Stimulated activated CD4-positive, alpha-beta T cell treated with anti-CD3 and anti-CD28 coated beads, TNF-alpha, amount 100 ng/mL, for 48 hours (primary cell): ENCODE measurements around the gene LIG4.

Source experiments
- DNase-seq, 3 donors: peaks; one replicate each; pipeline ENCODE4 v3.0.0-alpha.2; 2020; ENCODE audit warnings: low read depth in 3 of 3

LIG4 gene

DNA sequence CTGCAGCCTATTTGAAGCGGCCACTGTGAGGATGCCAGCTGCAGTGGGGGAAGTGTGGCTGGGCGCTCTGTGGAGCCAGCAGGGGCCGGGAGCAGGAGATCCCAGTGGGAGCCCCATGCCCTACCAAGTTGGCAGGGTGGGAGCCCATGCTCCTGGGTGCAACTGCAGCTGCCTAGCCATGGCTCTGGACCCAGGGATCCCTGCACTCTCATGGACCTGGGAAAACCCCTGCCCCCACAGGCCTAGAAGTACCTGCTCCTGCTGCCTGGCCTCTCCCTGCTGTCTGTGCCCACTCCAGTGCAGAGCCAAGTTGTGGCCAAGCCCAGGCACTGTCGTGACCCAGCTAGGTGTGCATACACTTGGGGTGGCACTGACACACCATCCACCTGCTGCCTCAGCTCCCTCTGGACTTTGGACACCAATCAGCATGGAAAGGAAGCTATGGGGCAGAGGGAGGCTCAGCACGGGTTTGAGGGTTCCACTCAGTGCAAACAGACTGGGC is 20.9 kb downstream of the LIG4 start:
- DNase-seq, result no peak

DNA sequence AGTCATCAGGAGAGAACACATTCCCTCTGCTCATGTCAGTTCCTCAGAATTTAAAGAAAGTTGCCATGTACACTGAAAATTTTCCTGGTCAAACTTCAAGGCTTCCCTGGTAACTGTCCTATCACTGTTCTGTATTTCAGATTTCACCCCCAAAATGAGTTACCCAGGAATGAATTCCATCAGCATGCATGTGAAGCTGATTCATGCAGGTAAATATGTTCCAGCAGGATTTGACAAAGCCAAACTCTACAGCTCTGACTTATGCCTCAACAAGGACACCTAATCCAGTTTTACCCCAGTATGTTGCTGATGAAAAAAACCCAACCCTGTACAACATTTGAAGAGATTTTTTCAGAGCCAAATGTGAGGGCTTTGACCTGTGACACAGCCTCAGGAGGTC is 21.5 kb downstream of the LIG4 start:
- DNase-seq, result no peak

DNA sequence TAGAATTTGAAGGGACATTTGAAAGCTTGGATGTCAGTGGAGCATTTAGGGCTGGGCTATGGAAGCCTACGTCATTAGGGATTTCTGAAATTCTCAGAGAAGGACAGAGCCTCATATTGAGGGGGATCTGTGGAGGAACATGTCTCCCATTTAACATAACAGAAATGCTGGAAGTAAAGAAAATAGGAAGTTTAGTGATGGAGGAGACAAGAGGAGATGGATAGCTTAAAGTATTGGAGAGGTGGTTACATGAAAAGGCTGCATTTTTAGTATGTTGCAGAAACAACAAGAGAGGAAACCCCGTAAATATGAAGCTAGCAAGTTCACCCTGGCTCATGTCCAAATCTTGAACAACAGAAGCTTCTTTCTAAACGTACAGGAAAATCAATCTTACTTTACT is 24.4 kb downstream of the LIG4 start:
- DNase-seq, result no peak

DNA sequence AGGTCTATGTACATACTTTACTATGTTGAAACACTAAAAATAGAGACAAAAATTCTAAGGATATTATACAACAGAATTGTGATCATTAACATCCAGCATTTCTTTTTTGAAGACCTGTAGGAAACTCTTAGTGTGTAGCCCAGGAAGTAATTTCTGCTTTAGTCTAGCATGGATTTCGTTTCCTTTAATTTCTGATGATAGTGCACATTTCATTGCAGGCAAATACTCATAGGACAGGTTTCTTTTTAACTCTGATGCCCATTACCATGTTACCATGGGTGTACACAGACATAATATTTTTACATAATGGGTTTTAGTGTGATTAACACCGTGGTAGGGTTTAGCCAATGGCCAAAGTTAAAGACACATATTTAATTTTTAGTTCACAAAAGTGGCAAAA is 27.1 kb downstream of the LIG4 start:
- no peak for DNase-seq

DNA sequence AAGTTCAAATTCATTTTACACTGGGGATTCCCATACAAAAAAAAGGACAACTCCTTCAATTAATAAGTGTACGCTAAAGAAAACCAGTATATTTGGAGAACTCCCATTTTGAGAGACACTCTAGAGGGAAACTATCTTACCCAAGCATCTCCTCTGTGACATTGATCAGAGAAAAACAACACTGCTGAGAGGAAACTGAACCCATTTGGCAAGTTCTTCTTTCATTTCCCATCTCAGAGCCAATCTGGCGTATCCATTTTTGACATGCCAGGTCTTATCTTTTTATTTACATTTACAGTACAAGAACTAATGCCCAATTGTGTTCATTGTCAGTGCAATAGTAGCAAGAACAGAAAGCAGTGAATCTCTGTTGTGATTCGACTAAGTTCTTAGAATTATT is 30.1 kb downstream of the LIG4 start:
- DNase-seq, result no peak

DNA sequence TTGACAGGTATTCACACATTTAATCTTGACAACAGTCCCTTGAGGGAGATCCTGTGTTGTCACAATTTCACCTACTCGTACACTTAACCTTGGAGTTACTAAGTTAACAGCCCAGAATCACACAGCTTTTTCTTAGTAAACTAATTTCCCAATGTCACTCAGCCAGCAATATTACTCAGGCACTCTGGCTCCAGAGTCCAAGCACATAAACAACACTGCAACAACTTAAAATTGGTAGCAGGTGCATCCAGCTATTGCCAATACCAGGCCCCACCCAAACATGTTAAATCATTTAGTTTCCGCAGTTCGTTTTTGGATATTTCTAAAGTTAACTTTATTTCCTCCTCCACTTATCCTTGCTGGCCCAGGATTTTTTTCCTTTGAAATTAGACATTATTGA is 32.7 kb downstream of the LIG4 start:
- DNase-seq, result no peak

DNA sequence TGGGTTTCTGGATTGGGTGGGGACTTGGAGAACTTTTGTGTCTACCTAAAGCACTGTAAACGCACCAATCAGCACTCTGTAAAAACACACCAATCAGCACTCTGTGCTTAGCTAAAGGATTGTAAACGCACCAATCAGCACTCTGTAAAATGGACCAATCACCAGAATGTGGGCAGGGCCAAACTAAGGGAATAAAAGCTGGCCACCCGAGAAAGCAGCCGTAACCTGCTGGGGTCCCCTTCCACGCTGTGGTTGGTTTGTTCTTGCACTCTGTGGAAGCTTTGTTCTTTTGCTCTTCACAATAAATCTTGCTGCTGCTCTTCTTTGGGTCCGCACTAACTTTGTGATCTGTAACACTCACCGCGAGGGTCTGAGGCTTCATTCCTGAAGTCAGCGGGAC is 37.3 kb downstream of the LIG4 start:
- DNase-seq, result no peak

DNA sequence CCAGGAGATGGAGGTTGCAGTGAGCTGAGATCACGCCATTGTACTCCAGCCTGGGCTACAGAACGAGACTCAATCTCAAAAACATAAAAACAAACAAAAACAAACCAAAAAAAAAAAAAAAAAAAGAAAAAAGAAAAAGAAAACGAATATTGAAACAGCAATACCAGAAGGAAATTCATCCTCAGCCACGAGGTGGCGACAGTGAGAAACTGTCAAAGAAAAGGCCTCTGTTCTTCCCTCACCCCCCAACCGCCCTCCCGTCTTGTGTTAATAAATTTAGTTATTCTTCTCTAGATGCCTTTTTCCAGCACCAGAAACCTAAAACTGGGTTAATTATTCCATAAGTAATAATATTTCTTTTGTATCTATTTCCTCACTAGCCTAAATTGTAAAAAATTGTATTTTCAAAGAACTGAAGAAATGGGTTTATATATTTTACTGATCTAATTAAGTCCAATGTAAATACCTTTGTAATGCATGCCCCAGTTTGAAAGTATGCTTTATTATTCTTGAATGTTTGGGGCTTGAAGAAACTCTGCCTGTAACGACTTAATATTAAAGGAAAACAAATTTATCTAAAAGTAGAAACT is 38.6 kb downstream of the LIG4 start:
- DNase-seq, result peak; percentile 8 to 36 (median 23)

DNA sequence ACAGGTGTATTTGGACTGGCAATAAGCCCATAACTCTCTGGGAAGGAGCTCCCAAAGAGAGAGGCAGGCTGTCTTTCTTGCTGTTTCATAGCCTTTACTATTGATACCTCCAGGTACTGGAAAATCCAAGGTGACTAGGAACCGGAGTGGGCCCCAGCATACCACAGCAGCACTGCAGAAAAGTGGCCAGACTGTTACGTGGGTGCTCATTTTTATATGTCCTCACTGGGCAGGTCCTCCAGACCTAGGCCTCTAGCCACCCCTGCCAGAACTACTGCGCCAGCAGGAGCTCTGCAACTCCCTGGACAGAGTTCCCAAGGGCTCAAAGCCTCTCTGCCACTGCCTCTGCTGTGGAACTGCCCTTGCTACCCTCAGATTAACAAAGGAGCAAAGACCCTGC is 46.4 kb downstream of the LIG4 start:
- DNase-seq, result no peak

DNA sequence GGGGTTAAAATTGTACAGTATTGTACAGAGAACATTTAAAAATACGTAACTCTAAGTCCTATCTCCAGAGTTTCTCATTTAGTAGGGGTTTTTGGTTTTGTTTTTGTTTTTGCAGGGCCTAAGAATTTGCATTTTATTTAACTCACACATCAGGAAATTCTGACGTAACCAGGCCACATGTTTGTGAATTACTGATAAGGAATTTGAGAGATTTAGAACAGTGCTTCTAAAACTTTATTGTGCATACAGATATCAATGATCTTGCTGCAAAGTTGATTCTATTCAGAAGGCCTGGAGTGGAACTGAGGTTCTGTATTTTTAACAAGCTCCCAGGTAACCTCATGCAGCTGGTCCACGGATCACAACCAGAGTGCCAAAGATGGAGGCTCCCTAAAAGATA is 49.3 kb downstream of the LIG4 start:
- DNase-seq, result no peak

DNA sequence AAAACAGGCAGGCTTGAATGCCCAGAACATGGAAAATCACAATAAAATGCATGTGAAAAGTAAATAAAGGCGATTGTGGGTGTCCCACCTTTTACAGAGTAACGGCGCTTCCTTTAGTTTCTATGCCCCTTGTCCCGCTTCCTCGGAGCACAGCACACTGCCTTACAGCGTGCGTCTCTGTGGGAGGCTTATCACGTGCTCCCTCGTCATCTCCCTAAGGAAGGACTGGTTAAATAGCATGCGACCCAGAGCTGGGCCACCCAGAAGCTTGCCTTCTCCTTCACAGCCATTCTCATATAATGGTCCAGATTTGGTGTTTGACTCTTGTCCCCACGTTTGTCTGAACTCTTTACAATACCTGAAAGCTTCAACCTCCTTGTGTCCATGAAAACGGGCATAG is 56.6 kb downstream of the LIG4 start:
- DNase-seq, result no peak
